RWPE1 (cell line): ENCODE results near the gene CNNM4.

Source experiments
- CTCF ChIA-PET: fragments of 350-600 bp; sonication (Branson Sonifier 250); formaldehyde crosslinking; extraction: SDS; loops from one replicate; lab custom pipeline; 2021; lab: Yijun Ruan, JAX
- POLR2A ChIA-PET: fragments of 400-600 bp; formaldehyde crosslinking; extraction: SDS; loops from one replicate; lab custom pipeline; 2020; ENCODE audit warnings: antibody characterized with exemption; ENCODE audit not compliant: low non-redundant PET; lab: Yijun Ruan, JAX
- DNase-seq: peaks from one replicate; pipeline ENCODE4 v3.0.0; 2012; ENCODE audit warnings: low spot score
- H3K27ac ChIP-seq: fragments of 450-650 bp; 2 replicates; pipeline ENCODE4 v1.5.1; 2017
- CTCF ChIP-seq: fragments of 450-650 bp; conservative IDR thresholded peaks from 2 replicates; pipeline ENCODE4 v1.5.1; 2017; ENCODE audit warnings: low read depth, mild to moderate bottlenecking

The CNNM4 gene

GRCh38 chr2:96825057-96825456 is 64.4 kb downstream of the CNNM4 start:
- TF ChIP-seq CTCF = no peak
- H3K27ac ChIP-seq = no peak overlapping the region; the same call in 1 of the 2 replicates
- POLR2A ChIA-PET = no interaction called here
- no peak for DNase-seq
- CTCF ChIA-PET = no interaction called here

GRCh38 chr2:96826546-96827278 is 66.0 kb downstream of the CNNM4 start:
- POLR2A ChIA-PET = no interaction called here
- no peak for TF ChIP-seq CTCF
- DNase-seq = no peak
- no peak overlapping the region for H3K27ac ChIP-seq
- CTCF ChIA-PET = no interaction called here

- no peak overlapping the region for H3K27ac ChIP-seq
- TF ChIP-seq CTCF = no peak
- ChIA-PET POLR2A (no interaction called here), CTCF (no interaction called here)
- no peak for DNase-seq
Observed at GRCh38 chr2:96828436-96828835, 67.7 kb downstream of the CNNM4 start.

GRCh38 chr2:96828874-96829273 is 68.2 kb downstream of the CNNM4 start:
- H3K27ac ChIP-seq = no peak overlapping the region
- ChIA-PET CTCF (no interaction called here), POLR2A (no interaction called here)
- TF ChIP-seq CTCF = no peak
- DNase-seq = no peak

GRCh38 chr2:96830044-96830562 is 69.4 kb downstream of the CNNM4 start:
- H3K27ac ChIP-seq = peak overlapping the region; percentile 19; the same call in 1 of the 2 replicates
- no peak for DNase-seq
- TF ChIP-seq CTCF = no peak
- CTCF ChIA-PET = no interaction called here
- POLR2A ChIA-PET = no interaction called here

GRCh38 chr2:96831679-96832078 is 71.0 kb downstream of the CNNM4 start:
- ChIA-PET POLR2A (interaction anchor here (0.6 kb wide), 1 partner anchor 41 kb away, joined by 4 read pairs; no protein-coding TSS in a partner anchor), CTCF (no interaction called here)
- no peak for DNase-seq
- TF ChIP-seq CTCF = no peak
- H3K27ac ChIP-seq = peak overlapping the region; percentile 70
